ENCODE data around the gene TARDBP.

GRCh38 chr1:10965546-10966226 is 46.8 kb upstream of the TARDBP start:
- TF ChIP-seq CSRNP3 (CRISPR knock-in tag; IDR thresholded peaks at IDR 0.05) (no peak), GLIS3 (CRISPR knock-in tag; IDR thresholded peaks at IDR 0.05) (no peak), CSDC2 (CRISPR knock-in tag; IDR thresholded peaks at IDR 0.05) (no peak)
